ENCODE results near the gene PRDM8. TPM values are rescaled to one million over a fixed set of nuclear protein-coding genes. Genes with fewer than 3 reads are reported as not detected.

PRDM8 gene
- total RNA-seq, 1 donor from 2014 or later: not detected

- H3K27ac Mint-ChIP-seq: no peak overlapping the region
- H3K4me3 ChIP-seq: no peak overlapping the region
Measured at GRCh38 chr4:80204433-80205011, 7.2 kb downstream of the PRDM8 start.

GRCh38 chr4:80206111-80206510 lies 8.8 kb downstream of the PRDM8 start:
- Histone ChIP-seq H4K20me1 (ENCODE audit: low read depth) (peaks cover 38% of the 10 kb centered on the region), H2AFZ (replicated peaks) (no peak overlapping the region), H3K4me2 (no peak overlapping the region), H3F3A (ENCODE audit: low read depth) (peaks cover 20% of the 10 kb centered on the region), H3K9ac (no peak overlapping the region), H3K79me2 (ENCODE audit: low read depth) (no peaks in the 10 kb centered on the region), H3K4me1 (peaks cover 7% of the 10 kb centered on the region), H3K4me3 (no peak overlapping the region), H3K9me3 (ENCODE audit: low read depth) (no peaks in the 10 kb centered on the region), H3K27ac (no peak overlapping the region), H3K27me3 (peaks cover 100% of the 10 kb centered on the region), H3K36me3 (no peaks in the 10 kb centered on the region)
- Mint-ChIP-seq H3K27me3 (ENCODE audit: insufficient read depth, low read depth) (peaks cover 61% of the 10 kb centered on the region), H3K4me1 (peaks cover 12% of the 10 kb centered on the region), H3K4me3 (no peak overlapping the region), H3K9me3 (peaks cover 14% of the 10 kb centered on the region), H3K36me3 (peaks cover 12% of the 10 kb centered on the region), H3K27ac (no peak overlapping the region)
- no peak for TF ChIP-seq EZH2 (IDR thresholded peaks at IDR 0.05)
- TF ChIP-seq EZH2phosphoT487 (IDR thresholded peaks at IDR 0.05): no peak
- TF ChIP-seq CTCF (IDR thresholded peaks at IDR 0.05): no peak
- no peak for DNase-seq (ENCODE audit: low spot score)

More at GRCh38 chr4:80204433-80205011, 7.2 kb downstream of the PRDM8 start:
- H3K27me3 ChIP-seq: peaks cover 100% of the 10 kb centered on the region
- H3F3A ChIP-seq (ENCODE audit: low read depth): peaks cover 25% of the 10 kb centered on the region
- peaks cover 14% of the 10 kb centered on the region for H3K4me1 Mint-ChIP-seq
- H3K79me2 ChIP-seq (ENCODE audit: low read depth): no peaks in the 10 kb centered on the region
- H3K36me3 Mint-ChIP-seq: peaks cover 12% of the 10 kb centered on the region
- no peak overlapping the region for H3K4me2 ChIP-seq
- H3K36me3 ChIP-seq: no peaks in the 10 kb centered on the region
- H3K4me1 ChIP-seq: peaks cover 7% of the 10 kb centered on the region
- peaks cover 54% of the 10 kb centered on the region for H4K20me1 ChIP-seq (ENCODE audit: low read depth)
- H2AFZ ChIP-seq (replicated peaks): no peak overlapping the region
- H3K4me3 Mint-ChIP-seq: no peak overlapping the region
- no peaks in the 10 kb centered on the region for H3K9me3 ChIP-seq (ENCODE audit: low read depth)
- peak; percentile 67 for DNase-seq (ENCODE audit: low spot score)
- H3K27ac ChIP-seq: no peak overlapping the region
- TF ChIP-seq CTCF (IDR thresholded peaks at IDR 0.05): no peak
- no peak for TF ChIP-seq EZH2 (IDR thresholded peaks at IDR 0.05)
- TF ChIP-seq EZH2phosphoT487 (IDR thresholded peaks at IDR 0.05): no peak
- no peak overlapping the region for H3K9ac ChIP-seq
- peaks cover 75% of the 10 kb centered on the region for H3K27me3 Mint-ChIP-seq (ENCODE audit: insufficient read depth, low read depth)
- peaks cover 14% of the 10 kb centered on the region for H3K9me3 Mint-ChIP-seq

- H2AFZ ChIP-seq (replicated peaks): no peak overlapping the region
- H3K27ac Mint-ChIP-seq: no peak overlapping the region
- DNase-seq (ENCODE audit: low spot score): no peak
- peak overlapping the region; percentile 57 for H3K4me2 ChIP-seq
- H3K4me1 ChIP-seq: peaks cover 7% of the 10 kb centered on the region
- H3K79me2 ChIP-seq (ENCODE audit: low read depth): no peaks in the 10 kb centered on the region
- peaks cover 14% of the 10 kb centered on the region for H3F3A ChIP-seq (ENCODE audit: low read depth)
- peaks cover 55% of the 10 kb centered on the region for H3K27me3 Mint-ChIP-seq (ENCODE audit: insufficient read depth, low read depth)
- no peak overlapping the region for H3K4me3 ChIP-seq
- H3K4me1 Mint-ChIP-seq: peaks cover 6% of the 10 kb centered on the region
- H3K27me3 ChIP-seq: peaks cover 100% of the 10 kb centered on the region
- H3K36me3 ChIP-seq: no peaks in the 10 kb centered on the region
- H3K4me3 Mint-ChIP-seq: no peak overlapping the region
- peaks cover 12% of the 10 kb centered on the region for H3K9me3 Mint-ChIP-seq
- H3K9me3 ChIP-seq (ENCODE audit: low read depth): no peaks in the 10 kb centered on the region
- peaks cover 33% of the 10 kb centered on the region for H4K20me1 ChIP-seq (ENCODE audit: low read depth)
- H3K9ac ChIP-seq: no peak overlapping the region
- peaks cover 12% of the 10 kb centered on the region for H3K36me3 Mint-ChIP-seq
- H3K27ac ChIP-seq: no peak overlapping the region
- TF ChIP-seq EZH2phosphoT487 (IDR thresholded peaks at IDR 0.05): no peak
- no peak for TF ChIP-seq CTCF (IDR thresholded peaks at IDR 0.05)
- TF ChIP-seq EZH2 (IDR thresholded peaks at IDR 0.05): no peak
Measured at GRCh38 chr4:80206521-80207171, 9.3 kb downstream of the PRDM8 start.

Data from neural progenitor cell (in vitro differentiated cells).